ENCODE results near the gene HCN2. TPM values are rescaled to one million over a fixed set of nuclear protein-coding genes. Genes with fewer than 3 reads are reported as not detected.

The HCN2 gene
- total RNA-seq, 1 donor from 2014 or later: 5.5 TPM

GRCh38 chr19:547117-547516 lies 42.6 kb upstream of the HCN2 start:
- DNase-seq (ENCODE audit: low read depth) (no peak), FAIRE-seq (no peak)
- H3K9me3 ChIP-seq (ENCODE audit: insufficient read depth, low read depth, low read length): no peaks in the 10 kb centered on the region
- no peak overlapping the region for H3K4me2 ChIP-seq (ENCODE audit: low read length)
- H3K4me1 ChIP-seq (ENCODE audit: insufficient read depth, low read length): no peaks in the 10 kb centered on the region
- peaks cover 2% of the 10 kb centered on the region for H3K36me3 Mint-ChIP-seq (ENCODE audit: low read depth, unreplicated experiment)
- no peak overlapping the region for H2AFZ ChIP-seq (ENCODE audit: low read depth, low read length)
- no peak overlapping the region for H3K4me3 Mint-ChIP-seq (ENCODE audit: unreplicated experiment)
- peaks cover 4% of the 10 kb centered on the region for H4K20me1 ChIP-seq (ENCODE audit: insufficient read depth, low read length)
- no peaks in the 10 kb centered on the region for H3K9me3 Mint-ChIP-seq (ENCODE audit: unreplicated experiment)
- TF ChIP-seq CTCF (IDR thresholded peaks at IDR 0.05; ENCODE audit: insufficient read depth, low read depth, low read length): no peak
- TF ChIP-seq EZH2 (IDR thresholded peaks at IDR 0.05; ENCODE audit: insufficient read depth, low read length): no peak
- no peak overlapping the region for H3K27ac Mint-ChIP-seq (ENCODE audit: unreplicated experiment)
- H3K4me1 Mint-ChIP-seq (ENCODE audit: low read depth, unreplicated experiment): no peaks in the 10 kb centered on the region
- H3K27me3 ChIP-seq (ENCODE audit: insufficient read depth, low read length): no peaks in the 10 kb centered on the region
- no peaks in the 10 kb centered on the region for H3K36me3 ChIP-seq (ENCODE audit: insufficient read depth, low read length)
- H3K79me2 ChIP-seq (ENCODE audit: insufficient read depth, low read length): no peaks in the 10 kb centered on the region
- no peaks in the 10 kb centered on the region for H3K27me3 Mint-ChIP-seq (ENCODE audit: low read depth, unreplicated experiment)
- no peak overlapping the region for H3K27ac ChIP-seq (ENCODE audit: low read depth, low read length)
- no peak overlapping the region for H3K9ac ChIP-seq (ENCODE audit: low read length)
- H3K4me3 ChIP-seq (ENCODE audit: insufficient read depth, low read depth, low read length): no peak overlapping the region

DNA sequence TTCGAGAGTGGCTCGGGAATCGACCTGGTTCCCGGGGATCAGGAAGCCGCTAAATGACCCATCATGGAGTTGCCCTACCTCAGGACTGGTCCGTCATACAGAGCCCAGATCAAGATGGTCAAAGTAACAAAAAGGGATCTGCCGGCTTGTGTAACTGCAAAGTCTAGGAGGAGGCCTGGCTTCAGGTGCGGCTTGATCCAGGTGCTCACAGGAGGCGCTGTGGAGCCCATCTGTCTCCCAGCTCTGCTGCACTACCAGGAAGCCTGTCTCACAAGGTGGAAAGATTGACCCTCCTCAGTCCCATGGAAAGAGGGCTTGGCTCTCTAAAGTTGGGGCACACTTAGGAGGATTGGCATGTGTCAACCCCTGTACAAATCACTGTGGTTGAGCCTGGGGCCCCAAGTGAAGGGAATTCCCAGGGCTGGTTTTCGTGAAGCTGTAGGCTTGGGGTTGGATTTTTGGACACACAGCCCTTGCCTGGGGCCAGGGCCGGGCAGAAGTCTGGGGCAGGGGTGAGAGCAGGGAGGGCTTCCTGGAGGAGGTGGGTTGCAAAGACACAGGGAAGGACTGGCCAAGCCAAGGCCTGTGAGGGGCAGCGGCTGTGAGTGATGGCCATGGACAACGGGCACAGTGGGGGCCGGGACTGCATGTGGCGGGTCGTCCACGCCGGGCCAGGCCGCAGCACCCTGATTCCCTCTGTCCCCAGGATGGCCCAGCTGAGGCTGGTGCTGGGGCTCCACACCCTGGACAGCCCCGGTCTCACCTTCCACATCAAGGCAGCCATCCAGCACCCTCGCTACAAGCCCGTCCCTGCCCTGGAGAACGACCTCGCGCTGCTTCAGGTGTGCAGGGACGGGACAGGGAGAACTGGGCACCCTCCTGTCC lies 41.6 kb upstream of the HCN2 start:
- no peaks in the 10 kb centered on the region for H3K4me1 Mint-ChIP-seq (ENCODE audit: low read depth, unreplicated experiment)
- no peaks in the 10 kb centered on the region for H3K27me3 Mint-ChIP-seq (ENCODE audit: low read depth, unreplicated experiment)
- H3K9me3 Mint-ChIP-seq (ENCODE audit: unreplicated experiment): no peaks in the 10 kb centered on the region
- DNase-seq (ENCODE audit: low read depth): no peak
- peaks cover 2% of the 10 kb centered on the region for H3K36me3 Mint-ChIP-seq (ENCODE audit: low read depth, unreplicated experiment)
- no peaks in the 10 kb centered on the region for H3K4me1 ChIP-seq (ENCODE audit: insufficient read depth, low read length)
- H4K20me1 ChIP-seq (ENCODE audit: insufficient read depth, low read length): peaks cover 4% of the 10 kb centered on the region
- no peak for FAIRE-seq
- H3K4me3 ChIP-seq (ENCODE audit: insufficient read depth, low read depth, low read length): no peak overlapping the region
- H3K36me3 ChIP-seq (ENCODE audit: insufficient read depth, low read length): no peaks in the 10 kb centered on the region
- no peaks in the 10 kb centered on the region for H3K27me3 ChIP-seq (ENCODE audit: insufficient read depth, low read length)
- H3K27ac Mint-ChIP-seq (ENCODE audit: unreplicated experiment): no peak overlapping the region
- no peaks in the 10 kb centered on the region for H3K79me2 ChIP-seq (ENCODE audit: insufficient read depth, low read length)
- no peak overlapping the region for H2AFZ ChIP-seq (ENCODE audit: low read depth, low read length)
- TF ChIP-seq CTCF (IDR thresholded peaks at IDR 0.05; ENCODE audit: insufficient read depth, low read depth, low read length): no peak
- no peak for TF ChIP-seq EZH2 (IDR thresholded peaks at IDR 0.05; ENCODE audit: insufficient read depth, low read length)
- no peak overlapping the region for H3K4me2 ChIP-seq (ENCODE audit: low read length)
- H3K9ac ChIP-seq (ENCODE audit: low read length): no peak overlapping the region
- H3K27ac ChIP-seq (ENCODE audit: low read depth, low read length): no peak overlapping the region
- H3K9me3 ChIP-seq (ENCODE audit: insufficient read depth, low read depth, low read length): no peaks in the 10 kb centered on the region
- no peak overlapping the region for H3K4me3 Mint-ChIP-seq (ENCODE audit: unreplicated experiment)
